Colonic mucosa (tissue), 4 donors: ENCODE results near the gene CADM1. TPM values are rescaled to one million over a fixed set of nuclear protein-coding genes. Genes with fewer than 3 reads are reported as not detected.

ENCODE experiments used
- DNase-seq: peaks from one replicate; pipeline ENCODE4 v3.0.0-alpha.2; 2020
- H3K27ac ChIP-seq: fragments of 200-600 bp; one replicate; pipeline ENCODE4 v1.8.0; 2021
- H3K27me3 ChIP-seq: fragments of 200-600 bp; one replicate; pipeline ENCODE4 v1.8.0; 2021
- H3K36me3 ChIP-seq: fragments of 200-600 bp; one replicate; pipeline ENCODE4 v1.8.0; 2021
- H3K4me1 ChIP-seq: fragments of 200-600 bp; one replicate; pipeline ENCODE4 v1.8.0; 2021; ENCODE audit warnings: mild to moderate bottlenecking
- H3K4me3 ChIP-seq: fragments of 200-600 bp; one replicate; pipeline ENCODE4 v1.8.0; 2021
- H3K9ac ChIP-seq, 2 donors: one replicate each; pipeline ENCODE4 v1.7.0; 2013; ENCODE audit warnings: control low read depth in 2 of 2, low read depth in 2 of 2, low read length in 2 of 2
- H3K9me3 ChIP-seq: fragments of 200-600 bp; one replicate; pipeline ENCODE4 v1.8.0; 2021
- CTCF ChIP-seq: fragments of 200-600 bp; IDR thresholded peaks from one replicate; pipeline ENCODE4 v1.8.0; 2022; ENCODE audit warnings: antibody characterized with exemption, mild to moderate bottlenecking
- intact Hi-C: fragments of 100-400 bp; cut with DNase I; formaldehyde crosslinking; loops from one replicate; pipeline ENCODE4 v1.14.1; 2022
- total RNA-seq, 2 donors: library from RNA; stranded (reverse); fragmentation: NEBNext Ultra II Directional in 1 of 2; extraction: Animal tissue kit (Norgen Biotek cat#: 25700) in 1 of 2; gene quantifications; one replicate each; pipeline ENCODE4 v1.2.1, GENCODE V29; 2021
- donor health status: healthy.
- donor health status: DM: no; HTN: no; CAD: no.
- donor health status: DM: no; HTN: no; CAD: no.

CADM1 gene
- total RNA-seq, 2 donors from 2014 or later = 5.2 to 6.4 TPM

GRCh38 chr11:115499241-115499799, 4.9 kb downstream of the CADM1 start:
- DNase-seq = no peak
- Histone ChIP-seq H3K27ac (no peak overlapping the region), H3K36me3 (no peaks in the 10 kb centered on the region), H3K9me3 (no peaks in the 10 kb centered on the region), H3K4me1 (no peaks in the 10 kb centered on the region), H3K4me3 (no peak overlapping the region), H3K27me3 (peaks cover 25% of the 10 kb centered on the region), H3K9ac (no peak overlapping the region)
- no peak for TF ChIP-seq CTCF
- intact Hi-C loops = no loop called here

GRCh38 chr11:115498354-115498753, 5.9 kb downstream of the CADM1 start:
- TF ChIP-seq CTCF = no peak
- no peak for DNase-seq
- no peak overlapping the region for H3K4me3 ChIP-seq
- H3K27ac ChIP-seq = no peak overlapping the region
- intact Hi-C loops = no loop called here
- no peaks in the 10 kb centered on the region for H3K4me1 ChIP-seq
- H3K9me3 ChIP-seq = no peaks in the 10 kb centered on the region
- H3K27me3 ChIP-seq = peaks cover 25% of the 10 kb centered on the region
- no peak overlapping the region for H3K9ac ChIP-seq
- H3K36me3 ChIP-seq = no peaks in the 10 kb centered on the region

GRCh38 chr11:115497303-115497702, 6.9 kb downstream of the CADM1 start:
- H3K4me1 ChIP-seq = no peaks in the 10 kb centered on the region
- H3K9ac ChIP-seq = no peak overlapping the region
- DNase-seq = no peak
- H3K4me3 ChIP-seq = no peak overlapping the region
- no peak for TF ChIP-seq CTCF
- H3K27me3 ChIP-seq = peaks cover 17% of the 10 kb centered on the region
- H3K27ac ChIP-seq = no peak overlapping the region
- H3K36me3 ChIP-seq = no peaks in the 10 kb centered on the region
- H3K9me3 ChIP-seq = no peaks in the 10 kb centered on the region
- intact Hi-C loops = no loop called here

GRCh38 chr11:115496892-115497291, 7.3 kb downstream of the CADM1 start:
- Histone ChIP-seq H3K4me3 (no peak overlapping the region), H3K36me3 (no peaks in the 10 kb centered on the region), H3K9ac (no peak overlapping the region), H3K4me1 (no peaks in the 10 kb centered on the region), H3K27me3 (peaks cover 13% of the 10 kb centered on the region), H3K27ac (no peak overlapping the region), H3K9me3 (no peaks in the 10 kb centered on the region)
- DNase-seq = no peak
- intact Hi-C loops = no loop called here
- TF ChIP-seq CTCF = no peak

GRCh38 chr11:115493905-115494304, 10.3 kb downstream of the CADM1 start:
- no peaks in the 10 kb centered on the region for H3K27me3 ChIP-seq
- H3K9me3 ChIP-seq = no peaks in the 10 kb centered on the region
- H3K4me3 ChIP-seq = no peak overlapping the region
- TF ChIP-seq CTCF = no peak
- H3K36me3 ChIP-seq = no peaks in the 10 kb centered on the region
- H3K9ac ChIP-seq = no peak overlapping the region
- H3K4me1 ChIP-seq = no peaks in the 10 kb centered on the region
- intact Hi-C loops = no loop called here
- no peak for DNase-seq
- H3K27ac ChIP-seq = no peak overlapping the region
